Stimulated activated CD4-positive, alpha-beta T cell treated with anti-CD3 and anti-CD28 coated beads, Interleukin-1b, Interleukin-23, amount 100 ng/mL, for 48 hours (primary cell): ENCODE results near the gene SWSAP1.
"Not testable (repeated sequence)": the region's sequence is repeated elsewhere in the genome, so short reads cannot be mapped to it uniquely, and the experiment has no call there.

Experiments
- DNase-seq: peaks from one replicate; pipeline ENCODE4 v3.0.0-alpha.2; 2020

SWSAP1 gene, protein sequence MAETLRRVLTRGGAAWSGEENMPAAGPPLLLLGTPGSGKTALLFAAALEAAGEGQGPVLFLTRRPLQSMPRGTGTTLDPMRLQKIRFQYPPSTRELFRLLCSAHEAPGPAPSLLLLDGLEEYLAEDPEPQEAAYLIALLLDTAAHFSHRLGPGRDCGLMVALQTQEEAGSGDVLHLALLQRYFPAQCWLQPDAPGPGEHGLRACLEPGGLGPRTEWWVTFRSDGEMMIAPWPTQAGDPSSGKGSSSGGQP

DNA sequence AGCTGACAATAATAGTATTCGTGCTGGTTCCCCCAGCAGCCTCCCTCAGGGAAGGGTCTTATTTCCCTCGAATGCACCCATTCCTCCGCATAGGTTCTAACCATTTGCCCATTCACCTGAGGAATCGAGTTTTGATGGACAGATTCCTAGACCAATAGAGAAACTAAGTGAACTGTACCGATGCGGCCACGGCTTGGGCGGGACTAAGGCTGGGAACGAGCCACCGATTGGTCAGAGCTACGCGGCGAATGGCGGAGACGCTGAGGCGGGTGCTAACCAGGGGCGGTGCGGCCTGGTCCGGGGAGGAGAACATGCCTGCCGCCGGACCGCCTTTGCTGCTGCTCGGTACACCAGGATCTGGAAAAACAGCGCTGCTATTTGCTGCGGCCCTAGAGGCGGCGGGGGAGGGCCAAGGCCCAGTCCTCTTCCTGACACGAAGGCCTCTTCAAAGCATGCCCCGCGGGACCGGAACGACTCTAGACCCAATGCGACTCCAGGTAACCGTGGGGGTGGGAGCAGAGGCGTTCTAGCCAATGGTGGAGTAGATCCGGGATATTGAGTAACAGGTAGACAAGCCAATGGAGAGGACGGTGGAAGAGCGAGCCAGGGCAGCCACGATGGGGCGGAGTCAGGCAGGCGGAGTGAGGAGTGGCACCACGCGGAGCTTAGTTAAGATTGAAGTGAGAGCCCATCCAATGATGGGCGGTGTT lies at the start of gene SWSAP1:
SWSAP1 (plus strand) TSS at position 234 of the 710 bp plus-strand sequence; CDS start at position 249, 15 bp downstream.
- DNase-seq: peak; percentile 97

DNA sequence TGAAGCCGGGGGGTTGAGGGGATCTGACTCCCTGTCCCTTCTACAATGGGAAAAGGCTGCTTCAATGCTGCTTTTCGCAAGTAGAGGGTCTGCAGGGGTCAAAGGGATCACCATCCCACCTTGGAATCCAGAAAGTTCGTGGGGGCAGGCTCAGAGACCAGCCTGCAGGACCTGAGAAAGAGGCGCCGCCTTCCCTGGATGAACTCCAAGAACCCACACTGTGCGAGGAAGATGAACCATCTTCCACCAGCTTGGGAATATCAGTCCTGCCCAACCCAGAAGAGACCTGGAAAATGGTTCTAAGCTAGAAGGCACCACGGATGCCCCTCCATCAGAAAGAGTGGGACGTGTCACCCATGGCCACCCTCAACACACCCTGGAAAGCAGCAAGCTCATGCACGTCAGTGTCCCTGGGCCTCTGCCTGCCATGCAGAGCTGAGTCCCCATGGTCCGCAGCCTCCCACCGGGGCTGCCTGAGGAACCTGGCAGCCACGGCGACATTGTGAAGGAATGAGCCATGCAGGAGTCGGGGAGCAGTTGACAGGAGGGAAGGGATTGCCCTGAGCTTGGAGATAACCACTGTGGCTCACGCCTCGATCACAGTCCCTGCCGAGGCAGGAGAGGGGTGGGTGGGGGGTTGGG lies 49.6 kb upstream of the SWSAP1 start:
- DNase-seq: no peak

DNA sequence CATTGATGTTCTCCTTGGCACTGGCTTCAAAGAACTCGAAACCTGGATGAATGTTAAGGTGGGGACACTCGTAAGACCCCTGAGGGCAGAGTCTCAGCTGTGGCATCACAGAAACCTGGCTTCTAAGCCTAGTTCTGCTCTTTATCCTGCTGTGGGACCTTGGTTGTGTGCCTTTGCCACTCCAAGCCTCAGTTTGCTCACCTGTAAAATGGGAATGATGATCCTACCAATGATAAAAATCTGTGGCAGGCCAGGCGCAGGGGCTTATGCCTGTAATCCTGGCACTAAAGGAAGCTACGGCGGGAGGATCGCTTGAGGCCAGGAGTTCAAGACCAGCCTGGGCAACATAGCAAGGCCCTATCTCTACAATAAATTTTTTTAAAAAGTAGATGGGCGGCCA lies 48.9 kb upstream of the SWSAP1 start:
- no peak for DNase-seq

DNA sequence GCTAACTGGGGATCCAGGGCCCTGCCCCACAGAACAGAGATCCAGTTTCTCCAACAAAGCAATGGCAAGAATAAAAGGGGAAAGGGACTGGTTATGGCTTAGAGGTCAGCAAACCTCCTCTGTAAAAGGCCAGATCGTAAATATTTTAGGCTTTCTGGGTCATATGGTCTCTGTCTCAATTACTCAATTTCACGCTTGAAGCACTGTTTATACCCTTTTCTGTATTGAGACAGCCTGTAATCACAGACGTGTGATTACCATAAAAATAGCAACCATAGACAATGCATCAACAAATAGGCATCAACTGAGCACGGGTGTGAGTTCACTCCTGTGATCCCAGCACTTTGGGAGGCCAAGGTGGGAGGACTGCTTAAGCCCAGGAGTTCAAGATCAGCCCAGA lies 44.3 kb upstream of the SWSAP1 start:
- no peak for DNase-seq

DNA sequence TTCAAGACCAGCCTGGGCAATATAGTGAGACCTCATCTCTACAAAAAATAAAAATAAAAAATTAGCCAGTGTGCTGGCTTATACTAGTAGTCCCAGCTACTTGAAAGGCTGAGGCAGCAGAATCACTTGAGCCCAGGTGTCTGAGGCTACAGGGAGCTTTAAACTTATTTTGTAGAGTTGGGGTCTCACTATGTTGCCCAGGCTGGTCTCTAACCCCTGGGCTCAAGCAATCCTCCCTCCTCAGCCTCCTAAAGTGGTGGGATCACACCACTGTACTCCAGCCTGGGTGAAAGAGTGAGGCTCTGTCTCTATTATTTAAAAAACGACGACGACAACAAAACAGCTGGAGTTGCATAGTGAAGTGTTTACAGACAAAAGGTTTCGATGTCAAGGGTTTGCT lies 43.0 kb upstream of the SWSAP1 start:
- no peak for DNase-seq

GRCh38 chr19:11332822-11333221 lies 41.6 kb upstream of the SWSAP1 start:
- DNase-seq: no peak

- not testable (repeated sequence) for DNase-seq
These were observed 40.6 kb upstream of the SWSAP1 start for GRCh38 chr19:11333838-11334237.

GRCh38 chr19:11335449-11336146 lies 38.9 kb upstream of the SWSAP1 start:
- no peak for DNase-seq

DNA sequence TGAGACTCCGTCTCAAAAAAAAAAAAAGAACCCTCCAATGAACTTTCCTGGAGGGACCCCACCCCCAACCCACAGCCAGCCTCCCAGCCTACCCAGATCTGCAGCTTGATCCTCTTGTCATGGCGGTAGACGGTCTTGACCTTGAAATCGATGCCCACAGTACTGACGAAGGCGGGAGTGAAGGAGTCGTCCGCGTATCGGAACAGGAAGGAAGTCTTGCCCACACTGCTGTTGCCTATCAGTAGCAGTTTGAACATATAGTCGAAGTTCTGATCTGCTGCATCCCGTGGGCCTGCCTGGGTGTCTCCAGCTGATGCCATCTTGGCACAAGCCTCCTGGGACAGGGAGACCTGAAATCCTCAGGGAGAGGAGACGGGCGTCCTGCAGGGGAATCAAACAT lies 37.4 kb upstream of the SWSAP1 start:
- no peak for DNase-seq

- DNase-seq: no peak
These were observed 36.3 kb upstream of the SWSAP1 start for GRCh38 chr19:11338121-11338520.

GRCh38 chr19:11338569-11339253 lies 35.8 kb upstream of the SWSAP1 start:
- DNase-seq: no peak

DNA sequence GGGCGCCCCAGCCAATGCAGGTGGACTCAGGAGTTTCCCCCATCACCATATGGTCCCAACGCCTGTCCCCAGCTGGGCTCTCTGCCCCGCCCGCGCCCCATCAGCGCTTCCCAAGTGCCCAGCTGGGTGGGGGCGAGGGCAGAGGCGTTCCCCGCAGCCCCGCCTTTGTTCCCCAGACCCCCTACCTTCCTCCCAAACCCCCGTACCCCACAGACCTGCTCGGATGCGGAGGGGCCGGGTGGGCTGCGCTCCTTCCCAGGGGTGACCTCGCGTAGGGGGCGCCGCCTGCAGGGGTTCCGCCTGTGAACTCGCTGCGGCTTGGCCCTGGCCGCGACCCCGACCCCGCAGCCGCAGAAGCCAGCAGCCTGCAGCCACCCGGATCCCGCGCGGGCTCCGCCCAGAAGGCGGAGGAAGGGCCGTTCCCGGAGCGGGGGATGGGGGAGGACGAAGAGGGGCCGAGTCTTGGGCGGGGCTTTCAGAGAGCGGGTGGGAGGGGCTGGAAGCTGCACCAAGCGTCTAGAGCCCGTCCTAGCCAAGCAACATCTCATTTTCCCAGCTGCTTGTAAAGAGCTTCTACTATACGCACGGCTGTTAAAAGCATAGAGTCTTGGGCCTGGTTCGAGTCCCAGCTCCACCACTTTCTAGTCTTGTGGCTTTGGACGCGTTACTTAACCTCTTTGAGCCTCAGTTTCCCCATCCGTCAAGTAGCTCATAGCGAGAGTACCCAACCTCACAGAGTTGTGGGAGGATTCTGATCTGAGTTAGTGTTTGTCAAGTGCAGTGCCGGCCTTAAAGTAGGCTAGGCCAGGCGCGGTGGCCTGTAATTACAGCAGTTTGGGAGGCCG lies 35.0 kb upstream of the SWSAP1 start, which contains the start of gene RAB3D:
RAB3D (minus strand) TSS at position 404 of the 845 bp plus-strand sequence. CDS start 2,258 bp downstream, outside the sequence.
- DNase-seq: peak; percentile 86

DNA sequence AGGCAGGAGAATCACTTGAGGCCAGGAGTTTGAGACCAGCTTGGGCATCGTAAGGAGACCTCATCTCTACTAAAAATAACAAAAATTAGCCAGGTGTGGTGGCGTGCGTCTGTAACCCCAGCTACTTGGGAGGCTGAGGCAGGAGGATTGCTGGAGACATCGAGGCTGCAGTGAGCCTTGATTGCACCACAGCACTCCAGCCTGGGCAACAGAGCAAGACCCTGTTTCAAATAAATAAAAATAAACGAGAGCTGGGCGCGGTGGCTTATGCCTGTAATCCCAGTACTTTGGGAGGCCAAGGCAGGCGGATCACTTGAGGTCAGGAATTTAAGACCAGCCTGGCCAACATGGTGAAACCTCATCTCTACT lies 34.4 kb upstream of the SWSAP1 start:
- DNase-seq: not testable (repeated sequence)

- DNase-seq: no peak
These were observed 32.0 kb upstream of the SWSAP1 start for GRCh38 chr19:11342429-11342828.

GRCh38 chr19:11345122-11345803 lies 29.2 kb upstream of the SWSAP1 start:
- DNase-seq: no peak

- DNase-seq: peak; percentile 99
These were observed 28.1 kb upstream of the SWSAP1 start, which contains the start of the genes CCDC159 and TMEM205 for GRCh38 chr19:11346104-11346940. Gene CCDC159 (plus strand): TSS chr19:11346519. CDS start chr19:11346607, 88 bp downstream. Gene TMEM205 (minus strand): TSS chr19:11346268. CDS start chr19:11345619, 649 bp downstream.

DNA sequence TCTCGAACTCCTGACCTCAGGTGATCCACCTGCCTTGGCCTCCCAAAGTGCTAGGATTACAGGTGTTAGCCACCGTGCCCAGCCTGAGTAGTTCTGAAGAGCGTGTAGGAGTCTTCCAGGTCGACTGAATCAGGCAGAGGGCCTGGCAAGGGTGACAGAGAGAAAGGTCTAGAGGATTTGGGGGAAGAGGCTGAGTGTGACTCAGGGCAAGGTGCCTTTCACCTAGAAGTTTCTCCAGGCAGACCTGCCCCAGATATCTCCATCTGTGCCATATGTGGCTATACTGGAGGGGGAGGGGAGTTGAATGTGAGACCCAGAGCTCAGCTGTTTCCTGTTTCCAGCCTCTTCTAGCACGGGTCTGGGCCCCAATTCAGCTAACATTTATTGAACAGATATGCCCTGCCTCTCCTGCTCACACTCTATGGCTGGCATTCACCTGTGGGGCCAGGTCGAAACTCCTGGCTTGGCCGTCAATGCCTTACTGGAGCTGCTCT lies 26.9 kb upstream of the SWSAP1 start:
- no peak for DNase-seq

DNA sequence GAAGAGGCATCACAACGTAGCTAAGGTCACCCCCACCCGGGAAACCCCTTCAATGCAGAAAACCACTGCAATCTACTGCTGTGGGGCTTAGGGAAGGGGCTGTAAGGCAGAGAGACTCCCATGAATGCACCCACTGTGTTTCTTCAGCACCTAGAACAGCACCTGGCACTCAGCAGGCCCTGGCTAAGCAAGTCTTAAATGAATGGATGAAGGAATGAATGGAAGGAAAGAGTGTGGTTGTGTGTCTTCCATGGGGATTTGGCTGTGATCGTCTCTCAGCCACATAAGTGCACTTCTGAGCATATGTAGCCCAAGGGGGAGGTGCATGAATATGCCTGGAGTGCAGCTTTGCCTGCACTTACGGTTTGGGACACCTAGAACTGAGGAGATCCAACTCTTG lies 25.3 kb upstream of the SWSAP1 start:
- DNase-seq: no peak

GRCh38 chr19:11354102-11354501 lies 20.4 kb upstream of the SWSAP1 start:
- DNase-seq: not testable (repeated sequence)
